Activated T-cell treated with anti-CD3 and anti-CD28 coated beads, Interleukin-2, amount 50 U/mL, for 1 hour (primary cell): ENCODE results near the gene C8B.

Source experiments
- DNase-seq: peaks from one replicate; pipeline ENCODE4 v3.0.0-alpha.2; 2020

Gene C8B

DNA sequence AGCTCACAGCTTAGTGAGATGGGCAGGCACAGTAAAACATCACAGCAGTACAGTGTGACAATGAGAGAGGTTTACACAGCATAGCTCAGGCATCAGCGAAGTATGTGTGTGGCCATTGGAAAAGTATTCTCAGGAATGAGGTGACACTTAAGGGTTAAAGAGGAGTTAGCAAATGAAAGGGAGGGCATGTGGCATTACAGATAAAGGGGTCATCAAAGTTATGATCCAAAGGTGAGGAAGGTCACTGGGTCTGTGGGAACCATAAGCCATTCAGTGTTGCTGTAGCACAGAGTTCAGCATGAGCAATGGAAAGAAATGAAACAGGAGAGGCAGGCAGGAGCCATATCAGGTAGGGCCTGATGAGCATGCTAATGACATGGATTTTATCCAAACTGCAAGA, 4.5 kb upstream of the C8B start:
- DNase-seq: no peak

GRCh38 chr1:56968878-56969495, 3.2 kb upstream of the C8B start:
- no peak for DNase-seq

DNA sequence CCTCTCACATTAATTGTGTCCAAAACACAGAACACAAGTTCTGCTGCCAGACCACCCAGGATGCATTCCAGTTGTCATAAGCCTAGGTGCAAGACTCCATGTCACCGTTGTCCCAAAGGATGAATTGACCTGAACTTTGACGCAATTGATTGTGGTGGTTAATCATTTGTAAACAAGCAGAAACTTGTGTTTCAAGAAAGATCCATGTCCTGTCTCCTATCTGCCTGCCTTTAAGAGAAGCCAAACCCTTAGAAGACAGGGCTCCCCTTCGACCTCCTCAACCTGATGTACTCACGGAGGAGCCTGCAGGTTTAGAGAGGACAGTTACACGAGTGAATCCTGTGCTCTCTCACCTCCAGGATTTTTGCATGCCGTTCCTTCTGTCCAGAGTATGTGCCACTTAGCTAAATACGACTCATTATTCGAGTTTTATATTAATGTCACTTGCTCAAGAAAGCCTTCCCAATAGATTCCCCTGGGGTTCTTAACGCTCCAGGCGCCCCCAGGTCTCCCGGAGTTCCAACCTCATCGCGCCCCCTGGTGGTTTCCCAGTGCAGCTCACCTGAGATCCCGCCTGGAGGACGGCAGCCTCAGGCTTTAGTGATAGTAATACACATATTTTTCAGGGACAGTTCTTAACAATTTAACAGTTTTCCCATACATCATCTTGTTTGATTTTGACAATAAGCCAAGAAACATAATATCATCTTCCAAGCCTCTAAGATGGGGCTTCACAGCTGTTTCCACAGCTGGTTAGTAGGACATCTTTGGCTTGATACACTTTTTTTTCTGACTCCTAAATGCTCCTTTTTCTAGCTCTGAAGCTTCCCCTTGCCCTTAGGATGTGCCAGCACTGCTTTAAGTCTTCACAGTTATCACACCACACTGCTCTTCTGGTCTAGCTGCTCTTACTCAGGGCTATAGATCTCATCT, 2.4 kb upstream of the C8B start:
- no peak for DNase-seq

DNA sequence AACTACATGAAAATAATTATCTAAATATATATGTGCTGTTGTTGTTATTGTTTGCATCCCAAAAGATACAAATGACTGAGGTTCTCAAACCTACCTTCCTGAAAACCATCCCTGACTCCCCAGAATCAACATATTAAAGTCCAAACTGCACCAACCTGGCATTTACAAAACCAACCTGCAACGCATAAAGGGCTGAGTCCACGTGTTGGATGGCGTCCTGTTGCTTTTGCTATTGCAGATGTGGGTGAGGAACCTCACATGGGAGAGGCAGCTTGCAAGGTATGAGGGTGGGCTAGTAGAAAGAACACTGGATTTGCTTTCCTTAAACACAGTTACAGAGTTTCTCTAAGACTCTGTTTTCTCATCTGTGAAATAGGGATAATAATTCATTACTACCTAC, 1.5 kb upstream of the C8B start:
- no peak for DNase-seq

- no peak for DNase-seq
Measured at GRCh38 chr1:56966698-56966999, 834 bp upstream of the C8B start.

DNA sequence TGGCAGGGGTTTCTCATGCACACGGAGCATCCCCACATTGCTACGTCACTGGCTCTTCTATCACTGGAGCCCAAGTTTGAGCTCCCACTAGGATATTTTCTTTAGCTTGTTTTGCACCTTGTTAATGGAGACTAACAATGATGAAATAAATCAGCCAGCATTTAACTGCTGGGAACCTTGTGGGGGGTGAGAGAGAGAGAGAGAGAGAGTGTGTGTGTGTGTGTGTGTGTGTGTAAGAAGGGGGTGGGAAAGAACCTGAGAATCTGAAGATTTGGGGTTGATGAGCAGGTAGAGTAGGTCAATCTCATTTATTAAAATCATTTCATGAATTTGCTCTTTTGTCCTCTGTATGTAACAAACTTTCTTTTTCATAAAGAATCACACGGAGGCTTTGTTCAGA, 624 bp downstream of the C8B start:
- no peak for DNase-seq

DNA sequence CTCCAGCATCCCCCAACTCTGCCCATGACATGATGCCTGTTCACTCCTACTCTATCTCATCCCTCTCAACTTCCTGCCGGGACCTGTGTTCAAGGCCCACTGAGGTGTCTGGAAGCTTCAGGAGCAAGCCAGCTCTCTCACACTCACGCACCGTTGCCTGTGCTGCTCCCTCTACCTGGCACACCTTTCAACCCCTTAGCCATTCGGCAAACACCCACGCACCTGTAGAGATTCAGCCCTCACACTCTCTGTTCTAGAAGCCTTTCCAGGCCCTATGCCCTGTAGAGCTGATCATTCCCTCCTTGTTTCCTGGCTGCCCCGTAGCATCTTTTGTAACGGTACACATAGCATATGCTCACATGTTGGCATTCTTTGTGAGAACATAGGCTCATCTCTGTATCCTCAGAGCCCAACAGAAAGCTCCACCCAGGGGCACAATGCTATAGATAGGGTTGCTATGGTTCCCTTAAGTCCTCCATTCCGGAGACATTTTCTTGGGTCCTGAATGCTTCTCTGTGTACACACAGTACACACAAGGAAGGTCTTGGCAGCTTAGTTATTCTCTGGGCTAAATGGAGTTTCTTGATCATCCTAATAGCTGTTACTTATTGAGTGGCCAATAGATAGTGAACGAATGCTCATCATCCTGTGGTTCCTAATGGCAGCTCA, 1.3 kb downstream of the C8B start:
- no peak for DNase-seq

- no peak for DNase-seq
Measured at GRCh38 chr1:56963667-56964066, 2.1 kb downstream of the C8B start.

- DNase-seq: no peak
Measured at GRCh38 chr1:56961426-56961825, 4.4 kb downstream of the C8B start.

- DNase-seq: no peak
Measured at GRCh38 chr1:56958526-56958925, 7.3 kb downstream of the C8B start.

GRCh38 chr1:56957931-56958330, 7.9 kb downstream of the C8B start:
- no peak for DNase-seq

DNA sequence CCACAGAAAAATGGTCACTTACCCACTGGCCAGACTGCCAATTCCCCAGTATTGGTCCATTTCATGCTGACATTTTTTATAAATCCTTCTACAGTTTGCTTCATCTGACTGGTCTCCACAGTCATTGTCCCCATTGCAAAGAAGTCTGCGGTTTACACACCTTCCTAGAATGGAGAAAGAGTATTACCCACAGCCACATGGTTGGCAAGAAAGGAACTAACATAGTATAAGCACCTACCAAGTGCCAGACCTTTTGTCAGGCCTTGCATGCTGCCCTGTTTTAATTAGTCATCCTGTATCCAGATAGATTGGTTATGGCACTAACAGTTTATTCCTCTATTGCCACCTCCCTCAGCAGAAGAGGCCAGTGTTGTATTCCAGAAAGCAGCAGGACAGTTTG, 11.2 kb downstream of the C8B start:
- no peak for DNase-seq

DNA sequence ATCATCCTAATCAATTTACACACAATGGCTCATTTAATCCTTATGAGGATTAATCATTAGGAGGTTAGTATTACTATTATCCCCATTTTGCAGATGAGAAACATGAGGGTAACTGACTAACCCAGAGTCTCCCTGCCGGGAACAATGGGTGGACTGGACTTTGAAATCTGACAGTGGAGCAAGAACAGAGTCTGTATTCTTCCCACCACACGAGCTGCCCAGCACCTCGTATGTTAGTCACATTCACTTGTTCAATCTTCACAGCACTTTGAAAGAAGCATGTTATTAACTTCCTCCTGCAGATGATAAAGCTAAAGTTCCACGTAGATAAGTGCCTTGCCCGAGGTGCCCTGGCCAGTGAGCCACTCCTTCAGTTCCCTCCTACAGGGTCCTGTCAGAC, 12.4 kb downstream of the C8B start:
- DNase-seq: no peak

DNA sequence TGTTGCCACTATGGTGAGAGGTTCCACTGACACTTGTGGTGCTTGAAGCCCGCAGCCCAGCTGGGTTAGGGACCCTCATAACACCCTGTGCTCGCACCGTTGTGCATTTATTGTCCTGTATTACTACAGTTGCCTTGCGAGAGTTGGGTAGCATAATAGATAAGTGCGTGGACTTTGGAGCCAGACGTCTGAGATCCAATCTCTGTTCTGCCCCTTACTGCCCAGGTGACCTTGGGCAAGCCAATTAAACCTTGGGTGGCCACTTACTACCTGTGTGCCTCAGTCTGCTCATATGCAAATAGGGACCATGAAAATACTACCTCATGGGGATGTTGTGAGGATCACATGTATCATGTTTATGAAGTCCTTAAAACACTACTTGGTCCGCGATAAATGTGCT, 13.3 kb downstream of the C8B start:
- no peak for DNase-seq

GRCh38 chr1:56948403-56949023, 17.3 kb downstream of the C8B start:
- no peak for DNase-seq

GRCh38 chr1:56940039-56940438, 25.8 kb downstream of the C8B start:
- DNase-seq: no peak

DNA sequence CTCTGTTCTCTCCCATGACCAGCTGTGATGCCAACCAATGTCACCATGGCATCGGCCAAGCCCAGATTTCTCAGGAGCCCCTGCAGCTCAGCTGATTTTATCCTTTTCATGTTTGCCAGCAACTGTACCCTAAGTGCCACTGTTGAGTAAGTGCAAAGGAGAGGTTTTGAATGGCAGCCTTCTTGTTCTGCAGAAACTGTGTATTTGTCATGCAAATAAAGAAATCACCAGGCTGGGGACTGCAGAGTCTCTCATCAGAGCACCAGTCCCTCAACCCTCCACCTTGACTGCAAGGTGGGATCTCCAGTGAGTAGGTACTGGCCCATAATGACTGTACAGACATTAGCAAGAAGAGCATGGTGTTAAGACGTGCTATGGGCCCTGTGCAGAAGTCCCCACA, 26.6 kb downstream of the C8B start:
- DNase-seq: no peak

- no peak for DNase-seq
Measured at GRCh38 chr1:56938646-56939045, 27.2 kb downstream of the C8B start.

DNA sequence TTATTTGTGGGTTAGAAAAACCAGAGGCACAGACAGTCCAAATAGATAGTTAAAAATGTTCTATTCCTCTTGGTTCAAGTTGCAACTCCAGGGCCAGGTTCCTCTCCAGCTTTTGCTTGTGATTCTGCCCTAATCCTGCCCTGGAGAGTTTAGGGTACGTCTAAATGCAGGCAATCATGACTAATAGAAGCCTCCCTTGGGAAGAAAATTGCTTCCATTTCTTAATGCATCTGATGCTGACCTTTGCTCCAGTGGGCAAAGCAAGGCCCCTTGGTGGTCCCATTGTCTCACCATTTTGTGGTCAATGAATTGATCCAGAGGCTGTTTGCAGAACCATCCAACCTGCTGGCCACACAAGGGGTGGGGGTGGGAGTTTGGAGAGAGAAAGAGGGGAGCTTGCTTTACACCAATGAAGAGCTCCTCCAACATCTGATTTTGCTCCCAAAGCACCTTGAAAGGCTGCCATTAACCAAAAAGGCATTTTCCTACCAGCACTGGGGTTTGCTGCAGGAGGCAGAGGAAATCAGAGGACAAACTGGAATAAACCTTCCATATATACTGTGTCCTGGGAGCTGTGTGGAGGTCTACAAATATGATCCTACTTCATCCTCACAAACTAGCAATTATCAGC, 31.3 kb downstream of the C8B start:
- no peak for DNase-seq

DNA sequence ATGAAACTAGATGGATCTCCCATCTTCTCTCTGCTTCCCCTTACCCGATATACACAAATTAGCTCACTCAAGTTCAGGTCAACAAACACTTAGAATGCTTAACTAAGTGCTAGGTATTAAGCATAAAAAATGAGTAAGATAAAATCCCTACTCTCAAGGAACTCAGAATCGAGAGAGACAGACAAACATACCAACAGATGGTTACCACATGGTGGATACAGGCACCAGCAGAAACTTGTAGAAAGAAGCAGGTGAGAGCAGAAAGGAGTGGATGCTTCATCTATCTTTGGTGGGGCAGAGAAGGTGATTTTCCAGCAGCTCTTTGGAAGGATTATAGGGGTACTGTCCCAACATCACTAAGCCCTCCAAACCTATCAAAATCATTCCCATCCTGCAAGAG, 32.2 kb downstream of the C8B start:
- DNase-seq: no peak

DNA sequence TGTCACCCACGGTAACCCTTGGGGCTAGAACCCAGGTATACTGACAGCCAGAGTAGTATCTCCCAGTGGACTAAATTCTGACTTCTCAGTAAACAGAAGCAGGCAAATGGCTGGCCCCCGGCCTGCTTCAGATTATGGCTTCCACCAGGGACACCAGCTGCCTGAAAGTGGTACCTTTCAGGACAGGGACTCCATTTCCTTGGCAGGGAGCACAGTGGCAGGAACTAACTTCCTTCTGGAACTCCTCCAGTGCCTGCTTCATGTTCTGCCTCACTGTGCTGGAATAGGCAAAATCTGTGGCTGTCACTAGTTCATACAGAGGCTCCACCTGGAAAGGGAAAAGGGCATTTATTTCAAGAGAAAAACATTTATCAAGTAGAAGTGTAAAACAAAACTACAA, 32.7 kb downstream of the C8B start:
- no peak for DNase-seq

DNA sequence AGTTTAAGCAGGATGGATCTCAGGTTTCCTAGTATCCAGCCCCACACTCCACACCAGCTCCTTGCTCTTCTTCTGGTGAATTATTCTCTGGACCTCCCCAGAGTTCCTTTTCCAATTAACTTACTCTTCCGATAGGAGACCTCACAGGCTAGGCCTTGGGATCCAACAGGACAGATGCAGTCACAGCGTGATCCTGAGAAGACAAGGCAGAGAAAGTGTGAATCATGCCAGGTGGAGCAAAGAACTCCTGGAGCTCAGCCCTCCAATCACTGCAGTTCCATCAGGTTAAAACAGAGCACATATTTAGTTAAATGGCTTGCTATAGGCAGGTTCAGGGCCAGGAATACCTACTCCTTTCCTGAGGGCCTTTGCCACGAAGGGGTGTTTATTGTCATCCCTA, 34.1 kb downstream of the C8B start:
- DNase-seq: no peak

GRCh38 chr1:56931211-56931610, 34.6 kb downstream of the C8B start:
- DNase-seq: no peak
